SK-N-SH (cell line): ENCODE results near the gene GH2. TPM values are rescaled to one million over a fixed set of nuclear protein-coding genes. Genes with fewer than 3 reads are reported as not detected.
"Not testable (repeated sequence)": the region's sequence is repeated elsewhere in the genome, so short reads cannot be mapped to it uniquely, and the experiment has no call there.

ENCODE experiments used
- CTCF ChIA-PET: fragments of 300-600, 350-600 bp; formaldehyde crosslinking; extraction: SDS; loops from one replicate; lab custom pipeline; 2021; lab: Yijun Ruan, JAX
- POLR2A ChIA-PET: fragments of 350-600 bp; sonication (Branson Sonifier 250); formaldehyde crosslinking; extraction: SDS; loops from one replicate; lab custom pipeline; 2020; ENCODE audit warnings: antibody characterized with exemption, inconsistent platforms; lab: Yijun Ruan, JAX
- DNase-seq: peaks from one replicate; pipeline ENCODE4 v3.0.0; 2012
- H2AFZ ChIP-seq: fragments of 200-600 bp; sonication (generic); 2 replicates; pipeline ENCODE4 v1.8.1; 2016; ENCODE audit warnings: antibody characterized with exemption, mild to moderate bottlenecking, low read depth
- H3F3A ChIP-seq: fragments of 200-600 bp; sonication (generic); replicated peaks from 2 replicates; pipeline ENCODE3; 2016; ENCODE audit warnings: antibody characterized with exemption, mild to moderate bottlenecking; ENCODE audit not compliant: insufficient read depth
- H3K27ac ChIP-seq, 2 experiments: fragments of 200-500 bp in 1 of 2; fragments of 200-600 bp in 1 of 2; sonication (Bioruptor generic) in 1 of 2; sonication (generic), shearing (Covaris generic) in 1 of 2; 2 replicates each; pipeline versions ENCODE4 v1.5.1 to v1.6.1; 2014 to 2016; ENCODE audit warnings: low read depth in 2 of 2, inconsistent platforms in 1 of 2, low read length in 1 of 2, mild to moderate bottlenecking in 1 of 2, mixed read lengths in 1 of 2
- H3K27me3 ChIP-seq: fragments of 200-600 bp; sonication (generic), shearing (Covaris generic); 2 replicates; pipeline ENCODE4 v1.6.1; 2016; ENCODE audit warnings: mixed run types; ENCODE audit not compliant: insufficient read depth
- H3K36me3 ChIP-seq, 2 experiments: fragments of 200-500 bp in 1 of 2; fragments of 200-600 bp in 1 of 2; sonication (Bioruptor generic) in 1 of 2; sonication (generic) in 1 of 2; replicated peaks in 1 of 2; 2 replicates each; pipeline versions ENCODE3 to v1.5.1; 2014 to 2016; ENCODE audit warnings: low read length in 1 of 2, mild to moderate bottlenecking in 1 of 2; ENCODE audit not compliant: insufficient read depth in 2 of 2, control insufficient read depth in 1 of 2
- H3K4me1 ChIP-seq, 2 experiments: fragments of 200-500 bp in 1 of 2; fragments of 200-600 bp in 1 of 2; sonication (Bioruptor generic) in 1 of 2; sonication (generic), shearing (Covaris generic) in 1 of 2; 2 replicates each; pipeline versions ENCODE4 v1.5.1 to v1.6.1; 2014 to 2016; ENCODE audit warnings: low read depth in 1 of 2, low read length in 1 of 2, mixed run types in 1 of 2; ENCODE audit not compliant: insufficient read depth in 2 of 2, control insufficient read depth in 1 of 2
- H3K4me2 ChIP-seq: fragments of 200-600 bp; sonication (generic), shearing (Covaris generic); 2 replicates; pipeline ENCODE4 v1.6.1; 2017; ENCODE audit warnings: mixed run types
- H3K4me3 ChIP-seq, 2 experiments: fragments of 200-500 bp in 1 of 2; fragments of 200-600 bp in 1 of 2; sonication (Bioruptor generic) in 1 of 2; sonication (generic), shearing (Covaris generic) in 1 of 2; 2 replicates each; pipeline versions ENCODE4 v1.5.1 to v1.8.1; 2014 to 2016; ENCODE audit warnings: low read depth in 2 of 2, inconsistent platforms in 1 of 2, low read length in 1 of 2, mild to moderate bottlenecking in 1 of 2, mixed read lengths in 1 of 2, moderate library complexity in 1 of 2
- H3K79me2 ChIP-seq: fragments of 200-600 bp; sonication (generic); 2 replicates; pipeline ENCODE4 v1.8.1; 2017; ENCODE audit warnings: mild to moderate bottlenecking; ENCODE audit not compliant: insufficient read depth
- H3K9ac ChIP-seq: fragments of 200-600 bp; sonication (generic); 2 replicates; pipeline ENCODE4 v1.6.1; 2017; ENCODE audit warnings: mixed run types
- H3K9me2 ChIP-seq: fragments of 200-600 bp; sonication (generic); 2 replicates; pipeline ENCODE4 v1.6.1; 2017; ENCODE audit warnings: mixed run types
- H3K9me3 ChIP-seq: fragments of 200-600 bp; sonication (generic); 2 replicates; pipeline ENCODE4 v1.6.1; 2017; ENCODE audit warnings: mixed run types, mild to moderate bottlenecking, moderate library complexity
- H4K20me1 ChIP-seq: fragments of 200-600 bp; sonication (generic); 2 replicates; pipeline ENCODE4 v1.6.1; 2017; ENCODE audit warnings: mild to moderate bottlenecking, mixed run types; ENCODE audit not compliant: insufficient read depth
- RAD21 ChIP-seq: IDR thresholded peaks from 2 replicates; pipeline ENCODE4 v1.6.1; 2012; ENCODE audit warnings: mild to moderate bottlenecking, low read length
- SMC3 ChIP-seq: IDR thresholded peaks from 2 replicates; pipeline ENCODE4 v1.6.1; 2012; ENCODE audit warnings: low read depth, low read length, improper control_type of control experiment
- WGBS: methylation state at CpG from one replicate; pipeline ENCODE4 v1.1.6; 2017; ENCODE audit warnings: low lambda C conversion rate; 5-methylcytosine and 5-hydroxymethylcytosine counted together
- polyA plus RNA-seq, 3 experiments: library from polyadenylated mRNA; depleted of rRNA; stranded (reverse); fragments of >200 nt; gene quantifications; 2 replicates each; pipeline ENCODE4 v1.2.3, GENCODE V29; 2012
- TF ChIP-seq, protein P1 (sequence below): fragments of 200-600 bp; sonication (generic); IDR thresholded peaks from 2 replicates; pipeline ENCODE4 v1.6.1; 2017; ENCODE audit warnings: antibody characterized with exemption, mild to moderate bottlenecking, moderate library complexity

Gene GH2
- polyA plus RNA-seq, 1 of the 3 experiments (the other 2 are of a cell fraction) = not detected

DNA sequence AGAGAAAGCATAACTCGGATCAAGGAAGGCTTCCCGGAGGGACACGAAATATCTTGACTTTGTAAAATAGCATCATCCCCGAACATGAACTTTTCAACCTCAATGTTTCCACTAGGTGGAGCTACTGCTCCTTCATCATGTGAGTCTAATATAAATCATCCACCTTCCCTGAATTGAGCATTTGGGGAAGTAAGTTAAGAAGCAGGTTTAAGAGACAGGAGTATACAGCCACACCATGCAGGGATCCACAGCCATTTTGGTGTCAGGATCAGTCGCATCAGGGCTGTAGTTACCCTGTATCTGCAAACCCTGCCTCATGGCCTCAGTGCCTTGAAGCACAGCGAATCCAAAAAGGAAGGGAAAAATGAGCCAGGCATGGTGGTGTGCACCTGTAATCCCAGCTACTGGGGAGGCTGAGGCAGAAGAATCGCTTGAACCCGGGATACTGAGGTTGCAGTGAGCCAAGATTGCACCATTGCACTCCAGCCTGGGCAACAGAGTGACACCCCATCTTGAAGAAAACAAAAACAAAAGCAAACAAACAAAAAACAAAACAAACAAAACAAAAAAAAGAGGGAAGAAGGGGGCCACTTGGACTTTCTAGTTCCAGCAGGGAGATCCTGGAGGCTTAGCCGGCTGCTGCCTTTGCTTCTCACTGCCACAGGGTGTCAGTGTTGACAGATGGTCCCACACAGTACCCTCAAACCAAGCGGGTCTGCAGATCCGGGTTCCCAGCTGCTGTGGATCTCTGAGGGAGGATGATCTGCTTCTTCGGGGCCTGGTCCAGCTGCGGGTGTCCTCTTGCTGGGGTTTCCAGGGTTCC lies 7.5 kb upstream of the GH2 start:
- not testable (repeated sequence) for H3K27ac ChIP-seq, H4K20me1 ChIP-seq, H2AFZ ChIP-seq, H3K4me2 ChIP-seq, H3K4me1 ChIP-seq, H3K9me2 ChIP-seq, H3K9me3 ChIP-seq, H3K36me3 ChIP-seq
- H3K27me3 ChIP-seq = peaks cover 11% of the 10 kb centered on the region
- WGBS = 14% methylated on average over 9 of the region's 13 CpGs
- peak; percentile 39 for TF ChIP-seq RAD21
- TF ChIP-seq, protein P1, sequence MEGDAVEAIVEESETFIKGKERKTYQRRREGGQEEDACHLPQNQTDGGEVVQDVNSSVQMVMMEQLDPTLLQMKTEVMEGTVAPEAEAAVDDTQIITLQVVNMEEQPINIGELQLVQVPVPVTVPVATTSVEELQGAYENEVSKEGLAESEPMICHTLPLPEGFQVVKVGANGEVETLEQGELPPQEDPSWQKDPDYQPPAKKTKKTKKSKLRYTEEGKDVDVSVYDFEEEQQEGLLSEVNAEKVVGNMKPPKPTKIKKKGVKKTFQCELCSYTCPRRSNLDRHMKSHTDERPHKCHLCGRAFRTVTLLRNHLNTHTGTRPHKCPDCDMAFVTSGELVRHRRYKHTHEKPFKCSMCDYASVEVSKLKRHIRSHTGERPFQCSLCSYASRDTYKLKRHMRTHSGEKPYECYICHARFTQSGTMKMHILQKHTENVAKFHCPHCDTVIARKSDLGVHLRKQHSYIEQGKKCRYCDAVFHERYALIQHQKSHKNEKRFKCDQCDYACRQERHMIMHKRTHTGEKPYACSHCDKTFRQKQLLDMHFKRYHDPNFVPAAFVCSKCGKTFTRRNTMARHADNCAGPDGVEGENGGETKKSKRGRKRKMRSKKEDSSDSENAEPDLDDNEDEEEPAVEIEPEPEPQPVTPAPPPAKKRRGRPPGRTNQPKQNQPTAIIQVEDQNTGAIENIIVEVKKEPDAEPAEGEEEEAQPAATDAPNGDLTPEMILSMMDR = peak; percentile 50
- peak; percentile 7; the same call in 1 of the 2 replicates for TF ChIP-seq SMC3
- TF ChIP-seq, all 33 proteins: peak for 3; not testable (repeated sequence) for 30
- peak; percentile 48 for DNase-seq
- H3F3A ChIP-seq, H3K79me2 ChIP-seq, H3K4me3 ChIP-seq, H3K9ac ChIP-seq, POLR2A ChIA-PET: not testable (repeated sequence)
- CTCF ChIA-PET = interaction anchor here (0.6 to 2.1 kb wide), 26 partner anchors 10 to 531 kb away, joined by 3 to 10 read pairs (median 4); partner anchors contain the start of gene CSHL1

DNA sequence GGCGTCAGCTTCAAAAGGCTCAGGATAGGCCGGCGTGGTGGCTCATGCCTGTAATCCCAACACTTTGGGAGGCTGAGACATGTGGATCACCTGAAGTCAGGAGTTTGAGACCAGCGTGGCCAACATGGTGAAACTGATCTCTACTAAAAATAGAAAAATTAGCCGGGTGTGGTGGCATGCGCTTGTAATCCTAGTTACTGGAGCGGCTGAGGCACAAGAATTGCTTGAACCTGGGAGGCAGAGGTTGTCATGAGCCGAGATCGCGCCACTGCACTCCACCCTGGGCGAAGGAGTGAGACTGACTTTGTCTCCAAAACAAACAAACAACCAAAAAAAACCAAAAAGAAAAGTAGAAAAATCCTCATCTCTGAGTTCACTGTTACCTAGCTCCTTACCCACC lies 3.4 kb upstream of the GH2 start:
- H3K9me3 ChIP-seq, H3K4me2 ChIP-seq, POLR2A ChIA-PET, H3K27me3 ChIP-seq, H3K79me2 ChIP-seq, H3F3A ChIP-seq, H2AFZ ChIP-seq, H3K4me3 ChIP-seq, H3K9ac ChIP-seq, H3K4me1 ChIP-seq, H3K27ac ChIP-seq, CTCF ChIA-PET, H3K36me3 ChIP-seq, H4K20me1 ChIP-seq, H3K9me2 ChIP-seq, DNase-seq: not testable (repeated sequence)
- 81% methylated on average over 11 of the region's 11 CpGs for WGBS

DNA sequence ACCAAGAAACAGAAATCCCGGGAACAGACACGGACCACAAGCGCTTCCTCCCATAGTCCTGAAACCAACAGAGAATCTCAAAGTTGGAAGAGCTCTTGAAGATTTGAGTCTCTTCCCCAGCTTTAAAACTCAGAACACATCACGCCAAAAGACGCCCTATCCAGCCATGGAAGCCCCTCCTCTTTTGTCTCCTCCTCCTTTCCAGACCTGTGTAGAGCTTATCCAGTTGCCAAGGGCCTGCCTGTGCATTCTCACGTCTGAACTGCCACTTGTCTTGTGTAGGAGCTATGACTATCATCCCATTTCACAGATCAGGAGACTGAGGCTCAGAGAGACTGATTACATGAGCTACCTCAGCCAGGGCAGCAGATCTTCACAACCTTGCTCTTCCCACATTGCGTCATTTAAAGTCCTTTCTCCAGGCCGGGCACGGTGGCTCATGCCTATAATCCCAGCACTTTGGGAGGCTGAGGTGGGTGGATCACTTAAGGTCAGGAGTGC lies 932 bp upstream of the GH2 start:
- H3K9me2 ChIP-seq, H3K9ac ChIP-seq, H3K36me3 ChIP-seq, DNase-seq, H3K9me3 ChIP-seq, H3K4me1 ChIP-seq, H3K27me3 ChIP-seq, H2AFZ ChIP-seq, H3K4me2 ChIP-seq, POLR2A ChIA-PET, H4K20me1 ChIP-seq, H3K27ac ChIP-seq, H3K79me2 ChIP-seq, H3F3A ChIP-seq, H3K4me3 ChIP-seq: not testable (repeated sequence)
- WGBS = 69% methylated on average over 8 of the region's 9 CpGs
- CTCF ChIA-PET = interaction anchor here (1.4 to 2.7 kb wide), 3 partner anchors 17 to 110 kb away, joined by 5 to 15 read pairs (median 5); no protein-coding TSS in a partner anchor

DNA sequence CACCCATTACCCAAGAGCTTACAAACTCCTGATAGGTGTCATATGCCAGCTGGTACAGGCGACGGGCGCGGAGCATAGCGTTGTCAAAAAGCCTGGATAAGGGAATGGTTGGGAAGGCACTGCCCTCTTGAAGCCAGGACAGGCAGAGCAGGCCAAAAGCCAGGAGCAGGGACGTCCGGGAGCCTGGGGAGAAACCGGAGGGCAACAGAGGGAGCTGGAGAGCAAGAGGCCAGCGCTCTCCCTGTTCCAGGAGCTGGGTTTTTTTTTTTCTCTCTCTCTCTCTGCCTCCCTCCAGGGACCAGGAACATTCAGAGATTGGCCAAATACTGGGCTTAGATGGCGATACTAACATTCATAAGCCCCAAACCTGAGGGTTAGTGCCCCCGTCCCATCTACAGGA lies 407 bp downstream of the GH2 start:
- H3F3A ChIP-seq, H4K20me1 ChIP-seq, H3K27ac ChIP-seq, H3K4me2 ChIP-seq, H3K9me2 ChIP-seq, H2AFZ ChIP-seq, H3K9me3 ChIP-seq, POLR2A ChIA-PET, H3K36me3 ChIP-seq, DNase-seq, H3K4me1 ChIP-seq, H3K9ac ChIP-seq, H3K79me2 ChIP-seq, H3K27me3 ChIP-seq, H3K4me3 ChIP-seq: not testable (repeated sequence)
- WGBS = 77% methylated on average over 11 of the region's 11 CpGs
- CTCF ChIA-PET = interaction anchor here (1.1 to 2.0 kb wide), 7 partner anchors 16 to 147 kb away, joined by 3 to 11 read pairs (median 5); partner anchors contain the start of gene CSHL1
